NAMALWA (cell line): ENCODE measurements around the gene CCDC87.
"Not testable (repeated sequence)": the region's sequence is repeated elsewhere in the genome, so short reads cannot be mapped to it uniquely, and the experiment has no call there.

Experiments
- DNase-seq: peaks from one replicate; pipeline ENCODE4 v3.0.0-alpha.2; 2015; ENCODE audit warnings: low spot score

CCDC87 gene

GRCh38 chr11:66614073-66614472, 21.2 kb upstream of the CCDC87 start:
- DNase-seq: no peak

- no peak for DNase-seq
Observed at GRCh38 chr11:66612458-66612857, 19.6 kb upstream of the CCDC87 start.

DNA sequence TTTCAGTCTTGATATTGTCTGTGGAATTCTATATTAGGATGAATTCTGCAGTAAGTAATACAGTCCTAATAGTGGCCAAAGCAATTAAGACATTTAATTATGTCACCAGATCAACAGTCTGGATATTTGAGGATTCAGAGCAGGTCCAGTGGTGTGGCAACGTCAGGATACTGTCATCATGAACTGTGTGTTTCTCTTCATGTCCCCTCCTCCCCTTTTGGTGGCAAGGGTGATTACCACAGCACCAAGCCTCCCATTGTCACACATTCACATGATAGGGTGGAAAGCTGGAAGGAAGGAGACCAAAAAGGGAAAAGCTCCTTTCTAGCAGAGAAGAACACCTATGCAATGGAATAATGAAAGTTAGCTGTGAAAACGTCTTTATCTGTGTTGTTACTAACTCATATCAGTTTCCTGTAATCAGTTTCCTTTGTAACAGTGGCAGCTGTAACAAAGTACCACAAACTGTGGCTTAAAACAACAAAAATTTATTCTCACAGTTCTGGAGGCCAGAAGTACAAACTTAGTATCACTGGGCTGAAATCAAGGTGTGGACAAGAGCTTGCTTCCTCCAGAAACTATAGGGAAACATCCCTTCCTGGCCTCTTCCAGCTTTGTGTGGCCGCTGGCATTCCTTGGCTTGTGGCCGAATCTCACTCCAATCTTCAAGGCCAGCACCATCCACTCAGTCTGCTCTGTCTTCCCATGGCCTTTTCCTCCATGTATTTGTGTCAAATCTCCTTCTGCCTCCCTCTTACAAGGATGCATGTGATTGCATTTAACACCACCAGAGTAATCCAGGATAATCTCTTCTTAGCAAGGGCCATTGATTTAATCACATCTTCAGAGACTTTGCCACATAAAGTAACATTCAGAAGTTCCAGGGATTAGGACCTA, 17.1 kb upstream of the CCDC87 start:
- DNase-seq: no peak

GRCh38 chr11:66607126-66607834, 14.4 kb upstream of the CCDC87 start:
- no peak for DNase-seq

GRCh38 chr11:66606608-66607007, 13.7 kb upstream of the CCDC87 start:
- DNase-seq: not testable (repeated sequence)

DNA sequence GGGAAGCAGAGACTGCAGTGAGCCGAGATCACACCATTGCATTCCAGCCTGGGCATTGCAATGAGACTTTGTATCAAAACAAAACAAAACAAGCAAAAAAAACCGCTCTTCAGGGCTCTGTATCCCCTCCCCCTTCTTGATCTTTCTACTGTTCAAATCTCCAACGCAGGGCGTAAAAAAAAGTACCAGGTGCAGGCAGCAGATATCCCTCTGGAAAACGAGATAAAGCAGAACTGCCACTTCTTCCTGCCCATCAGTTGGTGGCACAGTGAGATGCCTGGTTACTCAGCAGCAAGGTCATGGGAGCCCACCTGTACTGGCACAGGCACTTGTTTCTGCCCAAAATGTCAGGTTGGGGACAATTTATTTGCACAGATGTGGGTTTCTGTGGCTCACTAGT, 11.3 kb upstream of the CCDC87 start:
- no peak for DNase-seq

DNA sequence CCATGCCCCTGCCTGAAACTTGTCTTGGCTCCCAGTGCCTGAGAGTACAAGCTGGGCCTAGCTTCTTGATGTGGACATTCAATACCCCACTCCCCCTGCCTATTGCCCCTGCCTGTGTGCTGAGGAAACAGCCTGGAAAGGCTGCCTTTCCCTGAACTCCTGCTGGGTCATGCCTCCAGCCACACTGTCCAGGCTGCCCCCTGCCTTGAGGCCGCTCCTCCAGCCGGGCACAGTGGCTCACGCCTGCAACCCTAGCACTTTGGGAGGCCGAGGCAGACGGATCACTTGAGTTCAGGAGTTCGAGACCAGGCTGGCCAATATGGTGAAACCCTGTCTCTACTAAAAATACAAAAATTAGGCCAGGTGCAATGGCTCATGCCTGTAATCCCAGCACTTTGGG, 10.2 kb upstream of the CCDC87 start:
- DNase-seq: no peak

GRCh38 chr11:66600631-66601233, 7.9 kb upstream of the CCDC87 start:
- DNase-seq: no peak

- no peak for DNase-seq
Observed at GRCh38 chr11:66600219-66600618, 7.4 kb upstream of the CCDC87 start.

- no peak for DNase-seq
Observed at GRCh38 chr11:66598993-66599392, 6.1 kb upstream of the CCDC87 start.

- no peak for DNase-seq
Observed at GRCh38 chr11:66595245-66595904, 2.5 kb upstream of the CCDC87 start.

DNA sequence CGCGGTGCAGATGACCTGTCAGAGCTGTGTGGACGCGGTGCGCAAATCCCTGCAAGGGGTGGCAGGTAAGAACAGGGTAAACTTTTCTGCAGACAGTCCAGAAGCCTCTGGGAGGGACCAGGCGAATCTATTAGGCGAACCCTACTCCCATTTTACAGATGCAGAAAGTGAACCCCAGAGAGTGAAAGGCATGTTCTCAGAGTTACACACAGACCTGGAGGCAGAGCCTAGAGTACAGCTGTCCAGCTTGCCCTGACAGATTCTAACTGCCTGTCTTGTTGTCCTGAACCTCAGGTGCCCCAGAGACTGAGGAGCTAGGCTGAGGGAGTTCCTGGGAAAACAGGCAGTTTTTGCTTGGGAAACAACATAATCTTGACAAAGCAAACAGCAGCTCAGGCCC, 787 bp upstream of the CCDC87 start:
- no peak for DNase-seq

- DNase-seq: no peak
Observed at GRCh38 chr11:66593303-66593635, 406 bp upstream of the CCDC87 start.

DNA sequence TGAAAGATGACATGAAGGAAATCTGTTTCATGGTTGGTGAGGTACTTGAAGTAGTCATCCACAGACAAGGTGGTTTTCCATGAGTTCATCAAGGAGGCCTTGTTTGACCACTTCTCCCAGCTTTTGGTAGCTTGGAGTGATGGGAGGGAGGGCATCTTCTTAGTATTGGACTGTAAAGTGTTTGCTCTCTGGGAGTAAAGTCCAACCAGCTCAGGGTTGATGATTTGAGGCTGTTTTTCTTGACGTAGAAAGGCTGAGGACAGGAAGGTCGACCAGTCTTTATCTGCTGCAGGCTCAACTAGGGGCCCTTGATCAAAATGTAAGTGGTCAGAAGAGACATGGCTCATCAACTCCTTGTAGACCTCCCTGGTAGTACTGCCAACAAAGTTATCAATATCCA, 1.7 kb downstream of the CCDC87 start:
- DNase-seq: no peak

GRCh38 chr11:66589996-66590675, 2.7 kb downstream of the CCDC87 start:
- DNase-seq: no peak

DNA sequence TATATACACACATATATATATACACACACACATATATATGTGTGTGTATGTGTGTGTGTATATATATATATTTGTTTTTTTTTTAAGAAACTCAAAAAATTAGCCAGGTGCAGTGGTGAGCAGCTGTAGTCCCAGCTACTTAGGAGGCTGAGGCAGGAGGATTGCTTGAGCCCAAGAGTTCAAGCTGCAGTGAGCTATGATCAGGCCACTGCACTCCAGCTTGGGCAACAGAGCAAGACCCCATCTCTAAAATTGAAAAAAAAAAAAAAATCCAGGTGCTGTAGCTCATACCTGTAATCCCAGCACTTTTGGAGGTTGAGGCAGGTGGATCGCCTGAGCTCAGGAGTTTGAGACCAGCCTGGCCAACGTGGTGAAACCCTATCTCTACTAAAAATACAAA, 3.5 kb downstream of the CCDC87 start:
- not testable (repeated sequence) for DNase-seq

- no peak for DNase-seq
Observed at GRCh38 chr11:66586136-66586535, 6.7 kb downstream of the CCDC87 start.

DNA sequence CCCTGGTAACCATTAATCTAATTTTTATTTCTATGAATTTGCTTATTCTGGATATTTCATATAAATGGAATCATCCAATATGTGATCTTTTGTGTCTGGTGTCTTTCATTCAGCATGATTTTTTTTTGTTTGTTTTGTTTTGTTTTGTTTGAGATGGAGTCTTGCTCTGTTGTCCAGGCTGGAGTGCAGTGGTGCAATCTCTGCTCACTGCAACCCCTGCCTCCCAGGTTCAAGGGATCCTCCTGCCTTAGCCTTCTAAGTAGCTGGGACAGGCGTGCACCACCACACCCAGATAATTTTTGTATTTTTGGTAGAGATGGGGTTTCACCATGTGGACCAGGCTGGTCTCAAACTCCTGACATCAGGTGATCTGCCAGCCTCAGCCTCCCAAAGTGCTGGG, 7.4 kb downstream of the CCDC87 start:
- DNase-seq: not testable (repeated sequence)

- DNase-seq: not testable (repeated sequence)
Observed at GRCh38 chr11:66582565-66583147, 10.2 kb downstream of the CCDC87 start.

- DNase-seq: no peak
Observed at GRCh38 chr11:66581261-66581660, 11.6 kb downstream of the CCDC87 start.

- DNase-seq: no peak
Observed at GRCh38 chr11:66580803-66581202, 12.1 kb downstream of the CCDC87 start.
